Activated CD8-positive, alpha-beta memory T cell treated with anti-CD3 and anti-CD28 coated beads for 36 hours (primary cell): ENCODE results near the gene SLC39A3. TPM values are rescaled to one million over a fixed set of nuclear protein-coding genes. Genes with fewer than 3 reads are reported as not detected.

Experiments
- CTCF ChIA-PET: fragments of 350-600 bp; sonication (Branson Sonifier 250); formaldehyde crosslinking; loops from one replicate; lab custom pipeline; 2021; ENCODE audit warnings: antibody characterized with exemption; lab: Charles Lee
- POLR2A ChIA-PET: fragments of 350-600 bp; sonication (Branson Sonifier 250); formaldehyde crosslinking; loops from one replicate; lab custom pipeline; 2021; ENCODE audit warnings: antibody characterized with exemption; lab: Charles Lee
- total RNA-seq, 2 experiments: library from RNA; stranded (reverse); gene quantifications; one replicate each; pipeline ENCODE4 v1.2.3, GENCODE V29; 2021

The SLC39A3 gene
- total RNA-seq, 2 experiments from 2014 or later: 50.8 to 57.4 TPM

DNA sequence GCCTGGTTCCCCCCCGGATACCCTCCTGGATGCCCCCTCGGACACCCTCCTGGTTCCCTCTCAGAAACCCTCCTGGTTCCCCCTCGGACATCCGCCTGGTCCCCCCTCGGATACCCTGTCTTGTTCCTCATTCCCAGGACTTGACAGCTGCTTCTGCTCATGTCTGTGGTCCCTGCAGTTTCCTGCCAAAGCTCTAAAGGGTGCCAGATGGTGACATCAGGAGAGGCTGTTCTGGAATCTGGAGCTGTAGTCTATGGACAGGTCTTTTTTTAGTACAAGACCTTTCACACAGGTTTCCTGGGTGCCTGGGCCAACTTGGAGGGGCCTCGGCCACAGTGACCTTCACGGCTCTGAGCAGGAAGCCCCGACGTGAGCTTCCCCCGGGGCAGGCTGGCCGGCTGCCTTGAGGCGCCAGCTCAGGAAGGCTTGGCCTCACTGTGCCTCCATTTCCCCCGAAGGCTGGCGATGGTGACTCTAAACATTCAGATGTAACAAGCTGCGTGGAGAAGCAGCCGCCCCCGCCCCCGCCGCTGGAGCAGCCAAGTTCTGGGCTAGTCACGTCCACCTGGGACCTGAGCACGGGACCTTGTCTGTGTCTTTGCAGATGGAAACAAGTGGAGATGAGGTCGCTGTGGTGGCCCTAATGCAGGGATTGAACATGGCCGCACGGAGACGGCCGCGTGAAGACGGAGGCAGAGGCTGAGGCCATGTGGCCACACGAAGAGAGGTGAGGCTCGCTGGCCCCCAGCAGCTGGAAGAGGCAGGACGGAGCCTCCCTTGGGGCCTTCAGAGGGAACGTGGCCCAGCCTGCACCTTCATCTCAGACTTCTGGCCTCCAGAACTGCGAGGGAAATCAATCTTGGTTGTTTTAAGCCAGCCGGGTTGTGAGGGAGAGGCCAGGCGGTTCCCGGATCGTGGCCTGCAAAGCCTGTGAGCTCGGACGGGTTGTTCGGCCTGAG is 30.5 kb upstream of the SLC39A3 start:
- POLR2A ChIA-PET: no interaction called here
- CTCF ChIA-PET: no interaction called here

DNA sequence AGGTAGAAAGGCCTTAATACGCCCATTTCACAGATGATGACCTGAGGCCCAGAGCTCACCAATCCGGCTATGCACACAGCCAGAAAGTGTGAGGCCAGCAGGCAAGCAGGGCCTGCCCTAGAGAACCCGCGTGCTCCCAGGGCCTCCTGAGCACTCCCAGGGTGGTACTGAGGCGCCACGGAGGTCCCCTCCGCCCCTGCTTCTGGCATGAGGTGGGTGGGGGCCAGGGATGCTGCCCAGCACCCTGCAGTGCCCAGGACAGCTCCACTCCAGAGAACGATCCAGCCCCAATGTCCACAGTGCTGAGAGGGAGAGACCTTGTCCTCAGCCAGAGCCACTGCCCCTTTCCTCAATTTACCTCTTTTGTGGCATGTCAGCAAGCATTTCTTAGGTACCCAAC is 29.4 kb upstream of the SLC39A3 start:
- ChIA-PET POLR2A (no interaction called here), CTCF (no interaction called here)

DNA sequence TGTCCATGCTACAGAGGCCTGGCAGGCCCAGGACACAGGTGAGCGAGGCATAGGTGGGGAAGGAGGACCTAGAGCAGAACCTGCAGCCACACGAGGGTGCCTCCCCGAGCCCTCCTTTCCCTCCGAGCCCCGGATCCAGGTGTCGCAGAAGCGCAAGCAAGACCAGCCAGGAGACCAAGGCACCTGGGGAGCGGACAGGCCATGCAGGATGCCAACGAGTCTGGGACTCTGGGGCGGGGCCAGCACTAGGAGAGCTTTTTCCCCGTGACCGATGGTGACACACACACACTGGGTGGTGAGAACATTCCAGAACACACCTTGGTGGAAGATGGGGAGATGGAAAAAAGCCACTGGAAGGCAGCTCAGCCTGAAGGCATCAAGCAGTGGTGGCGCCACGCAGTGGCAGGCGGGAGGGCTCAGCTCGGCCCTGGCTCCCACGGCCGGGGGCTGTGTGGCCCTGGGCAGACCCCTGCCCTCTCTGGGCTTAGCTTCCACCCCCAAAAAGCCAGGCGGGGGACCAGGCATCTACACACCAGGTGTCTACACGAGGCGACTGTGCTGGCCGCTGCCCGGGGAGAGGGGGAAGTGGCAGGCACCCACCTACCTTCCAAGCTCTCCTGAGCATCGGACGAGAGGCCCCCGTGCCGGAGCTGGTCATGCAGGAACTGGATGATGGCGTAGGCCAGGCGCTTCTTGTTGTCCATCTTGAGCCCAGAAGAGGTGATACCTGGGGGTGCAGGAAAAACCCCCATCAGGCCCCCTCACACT is 28.7 kb upstream of the SLC39A3 start:
- CTCF ChIA-PET: no interaction called here

GRCh38 chr19:2767688-2768087 is 27.9 kb upstream of the SLC39A3 start:
- POLR2A ChIA-PET: no interaction called here
- CTCF ChIA-PET: no interaction called here

More for the DNA sequence above, 28.7 kb upstream of the SLC39A3 start:
- POLR2A ChIA-PET: no interaction called here

DNA sequence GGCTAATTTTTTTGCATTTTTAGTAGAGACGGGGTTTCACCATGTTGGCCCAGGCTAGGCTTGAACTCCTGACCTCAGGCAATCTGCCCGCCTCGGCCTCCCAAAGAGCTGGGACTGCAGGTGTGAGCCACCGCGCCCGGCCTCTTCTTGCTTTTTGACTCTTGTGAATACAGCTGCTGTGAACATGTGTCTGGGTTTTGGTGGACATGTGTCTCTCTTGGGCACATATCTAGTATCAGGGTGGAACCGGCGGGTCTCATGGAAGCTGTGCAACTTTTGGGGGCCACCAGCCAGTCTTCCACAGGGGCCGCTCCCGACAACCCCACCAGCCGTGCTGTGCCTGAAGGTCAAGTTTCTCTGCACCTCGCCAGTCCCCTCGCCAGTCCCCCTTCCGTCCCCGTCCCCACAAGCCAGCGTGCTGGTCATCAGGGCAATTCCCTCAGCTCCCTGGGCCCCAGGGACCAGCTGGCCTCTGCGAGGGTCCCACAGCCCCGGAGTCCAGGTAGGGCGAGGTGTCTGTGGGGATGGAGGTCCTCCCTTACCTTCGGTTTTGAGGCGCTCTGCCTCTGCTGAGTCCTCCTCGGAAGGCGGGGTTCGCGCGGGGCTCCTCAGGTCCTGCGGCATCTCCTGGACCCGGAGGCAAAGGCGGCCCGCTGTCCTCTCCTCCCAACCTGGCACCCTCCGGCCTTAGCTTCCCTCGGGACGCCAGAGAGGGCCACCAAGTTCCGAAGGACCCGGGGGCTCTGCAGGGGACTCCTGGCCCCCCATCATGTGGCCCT is 27.0 kb upstream of the SLC39A3 start:
- ChIA-PET CTCF (interaction anchor here (1.3 kb wide), 1 partner anchor 17 kb away, joined by 3 read pairs; no protein-coding TSS in a partner anchor), POLR2A (no interaction called here)

GRCh38 chr19:2765376-2765775 is 25.6 kb upstream of the SLC39A3 start:
- ChIA-PET POLR2A (no interaction called here), CTCF (no interaction called here)

DNA sequence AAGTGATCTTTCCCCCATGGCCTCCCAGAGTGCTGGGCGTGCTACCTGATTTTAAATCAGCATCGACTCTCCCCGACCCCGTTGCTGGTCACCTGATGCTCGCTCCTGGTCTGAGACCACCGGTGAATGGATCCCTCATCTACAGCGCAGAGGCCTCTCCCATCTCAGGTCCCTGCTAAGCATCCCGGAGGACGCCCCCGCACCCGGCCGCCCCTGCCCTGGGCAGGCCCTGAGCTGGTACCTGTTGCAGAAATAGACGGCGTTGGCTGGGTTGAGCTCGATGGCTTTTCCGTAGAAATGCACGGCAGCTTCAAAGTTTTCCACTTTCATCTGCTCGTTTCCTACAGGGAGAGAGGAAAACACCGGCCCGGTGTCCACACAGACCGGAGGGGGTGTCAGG is 25.1 kb upstream of the SLC39A3 start:
- CTCF ChIA-PET: no interaction called here
- POLR2A ChIA-PET: no interaction called here

- POLR2A ChIA-PET: no interaction called here
Measured at GRCh38 chr19:2763687-2764086, 23.9 kb upstream of the SLC39A3 start.

GRCh38 chr19:2762783-2763496 is 23.1 kb upstream of the SLC39A3 start:
- ChIA-PET CTCF (no interaction called here), POLR2A (no interaction called here)

More at GRCh38 chr19:2763687-2764086, 23.9 kb upstream of the SLC39A3 start:
- CTCF ChIA-PET: no interaction called here

GRCh38 chr19:2761876-2762782 is 22.3 kb upstream of the SLC39A3 start:
- POLR2A ChIA-PET: no interaction called here
- CTCF ChIA-PET: no interaction called here

DNA sequence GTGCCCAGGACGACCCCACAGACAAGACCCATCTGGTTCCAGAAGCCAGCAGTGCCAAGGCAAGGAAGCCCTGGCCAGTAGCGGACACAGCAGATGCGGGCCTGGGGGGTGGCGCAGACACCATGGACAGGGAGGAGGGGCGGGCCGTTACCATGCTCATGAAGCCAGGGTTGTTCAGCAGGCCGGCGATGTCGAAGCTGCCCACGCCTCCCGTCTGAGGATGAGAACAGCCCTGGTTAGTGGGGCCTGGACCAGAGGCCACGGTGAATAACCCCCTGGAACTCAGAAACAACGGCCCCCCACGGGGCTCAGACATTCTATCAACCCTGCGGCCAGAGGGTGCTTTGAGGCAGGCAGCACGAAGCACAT is 21.5 kb upstream of the SLC39A3 start:
- POLR2A ChIA-PET: no interaction called here
- CTCF ChIA-PET: no interaction called here

DNA sequence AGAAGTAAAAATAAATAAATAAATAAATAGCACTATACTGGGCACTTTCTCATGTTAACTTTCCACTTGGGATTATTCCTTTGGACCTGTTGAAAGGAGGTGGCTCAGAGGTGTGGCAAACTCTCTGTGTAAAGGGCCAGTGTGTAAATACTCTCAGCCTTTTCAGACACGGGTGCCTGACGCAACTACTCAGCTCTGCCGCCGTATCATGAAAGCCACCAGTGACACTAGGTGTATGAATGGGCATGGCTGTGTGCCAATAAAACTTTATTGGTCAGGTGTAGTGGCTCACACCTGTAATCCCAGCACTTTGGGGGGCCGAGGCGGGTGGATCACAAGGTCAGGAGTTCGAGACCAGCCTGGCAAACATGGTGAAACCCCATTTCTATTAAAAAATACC is 20.1 kb upstream of the SLC39A3 start:
- ChIA-PET POLR2A (no interaction called here), CTCF (interaction anchor here (0.6 to 1.6 kb wide), 2 partner anchors 10 to 648 kb away, joined by 3 to 5 read pairs; no protein-coding TSS in a partner anchor)

DNA sequence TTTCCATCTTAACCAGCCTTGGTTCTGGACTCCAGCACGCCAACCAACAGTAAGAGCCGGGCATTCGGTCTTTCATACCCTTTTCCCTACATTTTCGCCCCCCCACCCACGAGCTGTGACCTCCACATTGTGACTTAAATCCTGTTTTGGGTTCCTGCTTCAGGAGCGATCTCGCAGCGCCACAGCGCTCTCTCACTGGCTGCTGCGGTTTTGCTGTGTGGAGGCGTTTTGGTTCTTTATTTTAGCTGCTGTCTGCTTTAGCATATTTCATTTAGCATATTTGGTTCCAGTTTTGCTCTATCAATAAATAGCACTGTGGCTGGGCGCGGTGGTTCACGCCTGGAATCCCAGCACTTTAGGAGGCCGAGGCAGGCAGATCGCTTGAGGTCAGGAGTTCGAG is 19.5 kb upstream of the SLC39A3 start:
- ChIA-PET POLR2A (no interaction called here), CTCF (interaction anchor here (1.6 kb wide), 1 partner anchor 9 kb away, joined by 5 read pairs; no protein-coding TSS in a partner anchor)

GRCh38 chr19:2758601-2759313 is 18.9 kb upstream of the SLC39A3 start:
- CTCF ChIA-PET: interaction anchor here (1.6 kb wide), 1 partner anchor 9 kb away, joined by 5 read pairs; no protein-coding TSS in a partner anchor
- POLR2A ChIA-PET: no interaction called here

DNA sequence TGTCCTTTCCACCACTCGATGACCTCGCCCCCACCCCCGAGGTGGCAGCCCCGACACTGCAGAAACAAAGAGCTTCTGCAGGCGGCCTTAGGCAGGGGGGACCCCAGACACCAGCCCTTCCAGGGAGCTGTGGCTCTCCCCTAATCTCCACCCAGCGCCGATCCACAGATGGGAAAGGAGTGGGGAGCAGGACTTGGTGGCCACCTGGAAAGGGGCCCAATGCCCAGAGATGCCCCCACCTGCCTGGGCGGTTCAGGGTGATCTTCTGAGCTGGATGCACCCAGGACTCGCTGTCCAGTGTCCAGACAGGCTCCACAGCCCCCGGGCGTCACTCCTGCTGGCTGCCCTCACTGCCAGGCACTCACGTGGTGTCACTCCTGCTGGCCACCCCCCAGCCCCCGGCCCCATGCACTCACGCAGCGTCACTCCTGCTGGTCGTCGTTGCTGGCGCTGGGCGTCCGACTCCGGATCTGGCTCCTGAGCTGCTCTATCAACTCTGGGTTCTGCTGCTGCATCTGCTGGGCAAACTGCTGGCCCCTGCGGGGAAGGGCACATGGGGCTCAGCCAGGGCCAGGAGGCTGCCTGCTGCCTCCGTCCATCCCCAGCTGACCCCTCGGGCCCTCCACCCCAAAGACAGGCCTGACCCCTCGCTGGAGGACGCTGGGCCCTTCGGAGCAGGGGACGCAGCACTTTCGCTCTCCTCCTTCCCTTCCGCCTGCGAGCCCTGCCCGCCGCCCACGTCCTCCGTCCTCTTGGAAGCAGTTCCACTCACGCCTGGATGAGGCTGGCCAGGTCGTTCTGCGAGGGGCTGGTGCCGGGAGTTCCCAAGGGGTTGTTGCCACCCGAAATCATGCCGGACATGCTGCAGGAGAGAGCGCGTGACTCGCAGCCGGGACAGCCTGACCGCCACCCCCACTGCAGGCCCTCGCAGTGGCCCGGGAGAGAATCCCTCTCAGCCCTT is 17.4 kb upstream of the SLC39A3 start:
- CTCF ChIA-PET: no interaction called here
- POLR2A ChIA-PET: no interaction called here

- POLR2A ChIA-PET: no interaction called here
- CTCF ChIA-PET: interaction anchor here (1.1 kb wide), 1 partner anchor 108 kb away, joined by 3 read pairs; no protein-coding TSS in a partner anchor
Measured at GRCh38 chr19:2756477-2756876, 16.7 kb upstream of the SLC39A3 start.
